OCI-M2 (cell line): ENCODE results near the gene LTB4R.
"Not testable (repeated sequence)": the region's sequence is repeated elsewhere in the genome, so short reads cannot be mapped to it uniquely, and the experiment has no call there.

ENCODE experiments used
- DNase-seq: peaks from one replicate; lab custom pipeline; 2025; ENCODE audit not compliant: unreplicated experiment; lab: John Stamatoyannopoulos, UW

Gene LTB4R

DNA sequence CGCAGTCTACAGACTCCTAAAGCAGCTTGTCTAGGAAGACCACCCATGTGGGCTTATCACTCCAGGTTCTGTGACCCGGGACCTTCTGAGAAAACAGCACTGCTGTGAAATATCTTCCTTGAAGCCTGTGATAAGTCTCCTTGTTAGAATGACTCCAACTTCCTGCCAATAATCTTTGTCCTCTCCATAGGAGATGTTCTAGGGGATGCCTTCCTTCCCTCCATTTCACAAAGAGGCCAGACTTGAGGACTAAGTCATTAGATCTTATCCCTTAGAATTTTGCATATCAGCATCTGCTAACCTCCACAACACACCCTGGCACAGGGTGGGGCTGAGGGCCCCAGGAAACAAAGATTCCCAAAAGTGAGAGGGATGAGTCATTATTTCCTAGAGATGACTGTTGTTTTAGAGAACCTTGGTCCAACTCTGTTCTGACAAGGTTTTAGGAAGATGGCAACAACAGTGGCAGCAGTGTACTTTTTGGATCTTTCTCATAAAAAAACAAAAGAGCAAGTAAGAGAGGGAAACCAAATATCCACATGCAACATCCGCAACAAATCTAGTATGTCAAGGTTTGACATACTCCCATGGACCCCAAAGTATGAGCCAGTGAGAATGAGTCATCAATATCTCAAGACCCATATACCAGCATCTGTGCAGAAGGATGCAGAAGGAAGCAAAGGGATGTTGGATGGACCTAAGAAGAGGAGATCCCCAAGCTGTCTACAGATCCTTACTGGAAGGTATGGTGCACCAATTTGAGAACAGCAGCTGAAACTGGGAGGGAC, 6.0 kb downstream of the LTB4R start:
- no peak for DNase-seq

DNA sequence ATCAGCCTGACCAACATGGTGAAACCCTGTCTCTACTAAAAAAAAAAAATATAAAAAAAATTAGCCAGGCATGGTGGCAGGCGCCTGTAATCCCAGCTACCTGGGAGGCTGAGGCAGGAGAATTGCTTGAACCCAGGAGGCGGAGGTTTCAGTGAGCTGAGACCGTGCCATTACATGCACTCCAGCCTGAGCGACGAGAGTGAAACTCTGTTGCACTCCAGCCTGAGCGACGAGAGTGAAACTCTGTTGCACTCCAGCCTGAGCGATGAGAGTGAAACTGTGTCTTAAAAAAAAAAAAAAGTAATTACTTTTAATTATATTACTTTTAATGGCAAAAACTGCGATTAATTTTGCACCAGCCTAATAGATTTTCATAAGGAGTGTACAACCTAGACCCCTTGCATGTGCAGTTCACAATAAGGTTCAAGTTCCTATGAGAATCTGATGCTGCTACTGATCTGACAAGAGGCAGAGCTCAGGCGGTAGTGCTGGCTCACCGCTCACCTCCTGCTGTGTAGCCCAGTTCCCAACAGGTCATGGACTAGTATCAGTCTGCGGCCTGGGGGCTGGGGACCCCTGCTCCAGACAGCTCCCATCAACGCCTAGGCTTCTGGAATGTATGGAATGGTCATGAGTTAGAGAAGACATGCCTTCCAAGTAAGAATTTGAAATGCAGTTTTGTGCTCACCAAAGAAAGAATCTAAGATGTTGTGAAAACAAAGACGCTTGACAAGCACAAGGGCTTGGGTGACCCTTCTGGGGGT, 10.1 kb downstream of the LTB4R start:
- no peak for DNase-seq

DNA sequence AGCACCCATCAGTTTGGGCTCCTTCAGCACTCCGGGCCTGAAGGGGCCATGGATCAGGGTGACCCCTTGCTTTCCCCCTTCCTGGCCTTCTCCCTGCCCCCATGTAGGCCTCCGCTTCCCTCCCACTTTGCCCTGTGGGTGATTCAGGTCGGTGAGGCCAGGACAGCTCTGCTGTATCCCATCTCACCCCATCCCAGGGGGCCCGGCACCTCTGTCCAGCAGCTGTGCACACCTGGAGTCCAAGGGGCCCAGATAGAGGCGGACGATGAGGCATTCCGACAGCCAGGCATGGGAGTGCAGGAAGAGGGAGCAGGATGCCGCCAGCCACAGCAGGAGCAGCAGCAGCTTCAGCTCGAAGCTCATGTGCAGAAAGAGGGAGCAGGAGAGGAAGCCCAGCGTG, 11.4 kb downstream of the LTB4R start:
- no peak for DNase-seq

DNA sequence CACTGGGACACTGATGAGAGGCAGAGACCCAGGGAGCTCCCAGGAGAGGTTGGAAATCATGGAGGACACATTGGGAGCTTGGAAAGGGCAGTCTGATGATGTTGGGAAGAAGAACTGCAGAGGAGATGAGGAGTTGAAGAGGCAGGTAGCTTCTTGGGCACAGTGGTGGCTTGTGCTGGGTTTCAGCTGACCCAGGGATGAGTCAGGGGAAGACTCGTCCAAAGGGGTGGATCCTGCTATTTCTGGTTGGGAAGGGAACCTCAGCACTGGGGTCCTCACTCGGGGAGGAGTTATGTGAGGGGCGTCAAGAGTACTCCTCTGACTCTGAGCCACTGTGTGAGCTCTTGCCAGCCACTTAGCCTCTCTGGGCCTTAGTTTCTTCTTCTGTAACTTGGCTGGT, 12.0 kb downstream of the LTB4R start:
- no peak for DNase-seq

DNA sequence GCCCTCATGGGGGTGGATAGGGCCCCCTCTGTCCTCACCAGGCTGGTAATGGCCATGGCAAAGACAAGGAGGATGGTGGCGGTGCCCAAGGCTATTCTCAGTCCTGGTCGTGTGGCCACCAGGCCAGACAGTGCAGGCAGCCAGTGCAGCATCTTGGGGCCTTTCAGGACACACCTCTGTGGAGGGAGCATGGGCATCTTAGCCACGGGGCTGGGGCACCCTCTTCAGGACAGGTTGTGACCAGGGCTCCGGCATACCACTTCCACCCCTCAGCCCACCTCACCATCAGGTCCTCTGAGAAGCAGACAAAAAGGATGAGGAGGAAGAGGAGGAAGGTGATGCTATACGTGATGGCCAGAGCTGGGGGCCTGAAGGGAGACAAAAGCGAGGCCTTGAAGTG, 12.7 kb downstream of the LTB4R start:
- no peak for DNase-seq

DNA sequence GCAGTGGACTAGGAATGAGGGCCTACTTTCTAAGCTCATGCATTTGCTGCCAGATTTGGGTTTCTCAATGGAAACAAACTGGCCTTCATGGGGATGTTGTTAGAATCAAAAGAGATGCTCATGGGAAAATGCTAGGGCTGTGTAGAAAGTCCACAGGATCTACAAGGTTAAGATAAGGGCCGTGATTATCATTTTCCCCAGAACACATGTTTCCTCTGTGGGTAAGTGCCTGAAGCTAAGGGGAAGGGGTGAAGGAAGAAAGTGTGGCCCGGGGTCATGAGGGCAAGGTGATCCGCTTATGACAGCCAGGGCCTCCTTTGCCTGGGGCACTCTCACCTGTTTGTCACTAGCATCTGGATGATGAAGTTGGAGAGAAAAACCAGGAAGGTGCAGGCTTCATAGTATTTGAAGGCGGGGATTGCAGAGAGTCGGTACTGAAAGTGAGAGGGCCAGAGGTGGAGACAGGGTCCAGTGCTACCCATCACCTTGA, 13.8 kb downstream of the LTB4R start:
- no peak for DNase-seq

DNA sequence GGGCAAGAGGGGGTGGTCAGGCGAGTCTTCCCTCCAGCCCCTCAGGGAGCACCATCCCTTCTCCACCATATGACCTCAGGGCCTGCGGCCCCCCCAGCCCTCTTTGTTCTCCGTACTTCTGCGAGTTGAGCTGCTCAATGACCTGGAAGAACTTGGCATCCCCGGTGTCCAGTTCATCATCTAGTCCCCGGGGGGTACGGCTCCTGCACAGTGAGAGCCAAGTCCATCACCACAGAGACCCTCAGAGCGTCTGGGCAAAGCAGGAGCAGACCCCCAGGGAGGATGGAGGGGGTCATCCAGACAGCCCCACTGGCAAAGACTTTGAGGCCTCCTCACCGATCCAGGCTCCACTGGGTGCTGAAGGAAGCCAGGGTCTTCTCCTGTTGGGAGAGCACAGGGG, 14.7 kb downstream of the LTB4R start:
- DNase-seq, result no peak

DNA sequence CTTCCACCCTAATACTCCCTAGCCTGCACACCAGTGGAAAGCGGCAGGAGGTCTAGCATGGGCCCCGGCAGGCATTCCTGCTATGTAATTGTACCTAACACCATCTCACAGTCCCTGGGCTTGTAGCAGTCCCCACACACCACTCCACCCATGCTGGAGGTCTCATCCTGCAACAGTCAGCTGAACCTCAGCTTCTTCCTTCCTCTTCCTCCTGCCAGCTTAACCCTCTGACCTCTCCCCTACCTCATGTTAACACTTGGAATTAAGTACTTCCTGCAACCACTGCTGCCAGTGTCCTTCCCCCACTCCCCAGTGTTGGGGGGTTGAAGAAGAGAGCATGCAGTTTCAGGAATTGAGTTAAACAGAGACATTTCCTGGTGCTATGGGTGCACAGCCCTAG, 16.0 kb downstream of the LTB4R start:
- no peak for DNase-seq

DNA sequence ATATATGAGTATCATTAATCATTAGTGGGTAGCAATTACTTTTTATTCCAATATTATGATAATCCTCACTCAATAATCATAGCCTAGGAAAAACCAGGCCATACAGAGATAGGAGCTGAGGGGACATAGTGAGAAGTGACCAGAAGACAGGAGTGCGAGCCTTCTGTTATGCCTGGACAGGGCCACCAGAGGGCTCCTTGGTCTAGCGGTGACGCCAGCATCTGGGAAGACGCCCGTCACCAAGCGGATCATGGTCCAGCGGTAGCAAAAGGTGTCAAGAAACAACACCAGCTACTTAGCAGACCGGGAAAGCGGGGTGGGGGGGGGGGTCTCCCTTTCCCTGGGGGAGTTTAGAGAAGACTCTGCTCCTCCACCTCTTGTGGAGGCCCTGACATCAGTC, 16.6 kb downstream of the LTB4R start:
- DNase-seq, result not testable (repeated sequence)

DNA sequence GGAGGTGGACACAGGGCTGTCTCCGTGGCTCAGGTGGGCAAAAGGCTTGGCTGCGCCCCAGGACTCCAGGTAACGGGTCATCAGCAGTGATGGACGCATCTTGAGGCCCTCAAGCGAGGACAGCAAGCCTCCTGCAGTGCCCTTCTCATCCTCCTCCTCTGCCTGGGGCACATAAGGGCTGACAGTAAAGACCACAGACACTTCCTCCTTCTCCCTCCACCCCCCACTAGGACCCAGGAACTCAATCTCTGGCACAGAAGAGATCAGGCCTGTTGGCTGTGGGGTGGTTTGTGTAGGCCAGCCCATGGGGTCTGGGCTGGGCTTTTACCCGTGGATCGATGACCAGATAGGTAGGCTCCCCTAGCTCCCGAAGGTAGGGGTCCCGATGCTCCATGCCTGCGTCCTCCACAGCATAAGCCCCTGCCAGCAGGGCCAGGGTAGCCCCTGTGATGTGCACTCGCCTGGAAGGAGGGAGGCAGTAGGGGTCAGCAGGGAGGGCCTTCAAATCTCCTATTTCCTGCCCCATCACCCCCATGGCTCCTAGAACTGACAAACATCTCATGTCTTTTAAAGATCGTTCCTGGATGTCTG, 17.9 kb downstream of the LTB4R start:
- DNase-seq, result no peak

DNA sequence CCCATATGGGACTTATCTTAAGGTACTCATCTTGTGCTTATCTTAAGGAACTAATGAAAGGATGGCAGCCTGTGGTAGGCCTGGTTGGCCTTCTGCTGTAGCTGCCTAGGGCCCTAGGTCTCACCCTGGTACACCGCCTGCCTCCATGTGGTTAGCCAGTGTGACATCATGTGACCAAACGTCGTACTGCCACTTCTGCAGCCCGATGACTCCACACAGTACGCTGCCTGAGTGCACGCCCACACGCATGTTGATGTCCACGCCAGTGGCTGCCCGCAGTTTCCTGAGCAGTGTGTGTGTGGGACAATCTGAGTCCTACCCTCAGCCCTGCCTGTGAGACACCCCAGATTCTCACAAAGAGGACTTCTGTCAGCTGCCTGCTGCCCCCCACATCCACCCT, 18.4 kb downstream of the LTB4R start:
- no peak for DNase-seq

DNA sequence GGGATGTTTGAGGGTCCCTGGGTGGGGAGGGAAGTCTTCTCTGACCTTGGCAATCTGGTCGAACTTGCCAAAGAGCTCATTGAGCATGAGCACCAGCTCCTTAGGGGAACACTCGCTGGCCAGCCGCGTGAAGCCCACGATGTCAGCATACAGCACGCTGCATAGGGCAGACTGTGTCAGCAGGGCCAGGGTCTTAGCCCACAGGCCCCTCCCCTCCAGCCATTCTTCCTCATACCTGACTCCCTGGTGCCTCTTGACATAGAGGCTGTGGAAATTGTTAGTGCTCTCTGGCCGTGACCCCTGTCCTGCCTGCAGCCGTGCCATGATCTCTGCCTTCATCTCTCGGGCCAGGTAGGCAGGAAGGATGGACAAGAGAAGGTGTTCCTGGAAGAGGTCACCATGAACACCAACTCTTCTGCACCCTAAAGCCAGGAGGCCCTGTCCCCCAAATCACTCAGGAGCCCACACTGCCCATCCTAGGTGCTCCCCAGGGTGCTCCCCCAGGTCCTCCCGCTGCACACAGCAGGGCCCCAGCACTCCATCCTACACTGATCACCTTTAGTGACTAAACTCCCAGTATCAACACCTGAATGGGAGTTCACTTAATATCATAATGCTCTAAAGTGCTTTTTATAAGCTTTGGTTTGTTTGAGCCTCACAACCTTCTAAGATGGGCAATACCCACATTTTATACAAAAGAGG, 19.8 kb downstream of the LTB4R start:
- DNase-seq, result no peak

DNA sequence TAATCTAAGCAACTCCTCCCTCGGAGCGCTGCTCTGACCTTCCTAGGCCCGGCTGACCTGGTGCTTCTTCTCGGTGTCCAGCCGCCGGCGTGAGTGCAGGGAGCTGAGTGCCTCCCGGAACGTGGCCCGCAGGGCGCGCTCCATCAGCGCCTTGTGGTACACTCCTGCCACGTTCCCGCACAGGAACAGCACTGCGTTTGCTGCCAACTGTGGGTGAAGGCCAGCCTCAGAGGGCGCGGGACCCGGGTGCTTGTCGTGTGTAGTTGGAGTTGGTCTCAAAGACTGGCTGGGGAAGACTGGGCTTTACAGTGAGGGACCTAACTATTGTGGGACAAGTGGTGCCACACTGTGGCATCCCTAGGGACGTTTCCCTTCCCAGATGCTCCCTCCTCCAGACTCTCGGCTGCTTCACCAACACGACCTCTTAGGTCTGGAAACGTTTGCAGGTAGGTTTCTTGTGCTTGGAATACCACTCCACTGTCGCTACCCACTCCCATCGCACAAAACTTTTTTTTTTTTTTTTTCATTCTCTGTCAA, 20.5 kb downstream of the LTB4R start:
- no peak for DNase-seq

DNA sequence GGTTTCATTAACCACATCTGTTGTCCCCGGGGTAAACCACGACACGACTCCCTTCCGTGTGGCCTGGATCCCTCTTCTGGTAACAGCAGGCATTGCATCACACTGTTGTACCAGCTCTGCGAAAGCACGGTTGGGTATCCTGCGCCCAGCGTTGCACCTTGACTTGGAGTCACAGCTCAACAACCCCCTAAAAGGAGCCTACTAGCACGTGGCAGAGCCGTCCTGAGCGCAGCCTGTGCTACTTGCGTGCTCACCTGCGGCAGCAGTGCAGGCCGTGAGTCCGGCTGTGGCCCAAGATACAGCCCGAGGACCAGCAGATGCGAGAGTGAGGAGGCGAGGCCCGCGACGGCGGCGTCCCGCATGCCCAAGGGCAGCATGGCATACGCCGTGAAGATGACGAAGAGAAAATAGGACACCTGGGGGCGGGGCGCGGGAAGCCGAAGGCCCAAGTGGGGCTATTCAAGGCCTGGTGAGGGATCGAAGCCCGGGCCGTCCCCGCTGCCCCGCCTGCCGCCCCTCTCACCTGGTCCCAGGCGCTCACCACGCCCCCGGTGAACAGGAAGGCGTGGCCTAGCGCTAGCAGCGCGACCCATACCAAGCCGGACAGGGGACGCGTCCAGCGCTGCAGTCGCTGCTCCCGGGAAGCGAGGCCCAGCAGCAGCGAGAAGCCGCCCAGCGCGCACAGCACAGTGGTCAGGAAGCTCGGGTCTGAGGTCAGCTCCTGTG, 21.1 kb downstream of the LTB4R start:
- peak; percentile 70 for DNase-seq

DNA sequence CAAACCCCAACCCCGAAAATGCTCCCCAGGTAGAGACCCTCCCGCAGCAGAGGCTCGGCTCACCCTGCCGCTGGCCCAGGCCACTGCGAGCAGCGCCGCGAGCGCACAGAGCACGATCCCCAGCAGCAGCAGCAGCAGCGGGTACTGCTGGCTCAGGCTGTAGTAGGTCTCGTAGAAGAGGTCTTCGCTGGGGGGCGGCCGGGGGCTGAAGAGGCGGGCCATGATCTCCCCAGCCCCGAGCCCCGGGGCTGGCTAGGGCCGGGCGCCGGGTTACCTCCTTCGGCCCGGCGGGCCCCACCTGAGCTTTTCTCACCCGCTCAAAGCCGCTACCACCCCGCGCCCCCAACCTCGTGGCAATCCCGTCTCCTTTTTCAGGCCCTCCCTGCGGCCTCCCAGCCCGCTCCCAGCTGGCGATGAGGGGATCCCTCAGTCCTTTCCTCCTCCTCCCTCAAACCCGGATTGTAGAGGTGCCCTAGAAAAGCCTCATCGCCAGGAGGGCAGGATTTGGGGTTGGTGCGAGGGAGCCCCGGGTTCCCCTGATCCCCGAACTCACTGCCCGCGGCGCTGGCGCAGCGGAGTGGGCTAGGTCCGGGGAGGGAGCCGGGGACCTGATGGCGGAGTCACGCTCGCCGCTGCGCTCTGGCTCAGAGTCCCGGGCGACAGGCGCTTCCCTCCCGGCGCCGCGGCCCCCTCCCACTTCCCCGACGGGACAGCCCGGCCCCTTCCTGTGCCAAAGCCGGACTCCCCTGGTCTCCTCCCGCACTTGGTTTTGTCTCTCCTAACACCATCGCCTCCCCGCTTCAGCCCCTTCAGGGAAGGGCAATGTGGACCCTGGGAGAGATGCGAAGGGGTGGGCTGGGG, 23.4 kb downstream of the LTB4R start, which contains the start of gene ADCY4:
Gene ADCY4, minus strand, starts transcription at position 641 of the 861 bp plus-strand sequence. Its CDS starts 419 bp downstream, at position 222.
- no peak for DNase-seq

DNA sequence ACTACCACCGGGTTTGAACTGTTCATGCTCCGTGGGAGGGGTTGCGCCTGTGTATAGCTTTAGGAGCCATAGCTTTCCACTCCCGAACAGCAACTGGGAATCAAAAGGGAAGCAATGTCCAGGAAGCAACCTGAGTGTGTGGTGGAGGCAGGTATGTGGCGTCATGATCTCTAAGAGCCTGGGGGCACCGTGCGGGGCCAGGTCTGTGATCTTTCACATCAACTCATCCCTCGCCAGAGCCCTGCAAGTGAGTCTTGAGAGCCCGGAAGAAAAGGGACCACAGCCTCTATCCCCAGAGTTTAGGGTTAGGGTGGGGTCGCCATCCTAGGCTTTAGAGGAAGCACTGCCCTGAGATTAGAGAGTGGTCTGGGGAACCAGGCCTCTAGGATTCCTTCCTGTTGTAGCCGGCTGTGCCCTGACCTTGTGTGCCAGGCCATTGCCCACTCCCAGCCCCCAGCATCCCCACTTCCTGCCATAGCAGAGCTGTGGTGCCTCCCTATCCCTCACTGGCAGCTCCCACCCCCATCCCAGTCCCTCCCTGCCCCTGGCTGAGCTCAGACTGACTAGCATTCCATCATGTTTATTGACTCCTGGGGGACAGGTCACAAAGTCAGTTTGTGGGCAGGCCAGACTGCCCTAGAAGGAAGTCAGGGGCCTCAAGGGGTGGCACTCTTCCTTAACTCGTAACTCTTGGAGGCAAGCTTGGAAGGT, 24.3 kb downstream of the LTB4R start:
- DNase-seq, result no peak

DNA sequence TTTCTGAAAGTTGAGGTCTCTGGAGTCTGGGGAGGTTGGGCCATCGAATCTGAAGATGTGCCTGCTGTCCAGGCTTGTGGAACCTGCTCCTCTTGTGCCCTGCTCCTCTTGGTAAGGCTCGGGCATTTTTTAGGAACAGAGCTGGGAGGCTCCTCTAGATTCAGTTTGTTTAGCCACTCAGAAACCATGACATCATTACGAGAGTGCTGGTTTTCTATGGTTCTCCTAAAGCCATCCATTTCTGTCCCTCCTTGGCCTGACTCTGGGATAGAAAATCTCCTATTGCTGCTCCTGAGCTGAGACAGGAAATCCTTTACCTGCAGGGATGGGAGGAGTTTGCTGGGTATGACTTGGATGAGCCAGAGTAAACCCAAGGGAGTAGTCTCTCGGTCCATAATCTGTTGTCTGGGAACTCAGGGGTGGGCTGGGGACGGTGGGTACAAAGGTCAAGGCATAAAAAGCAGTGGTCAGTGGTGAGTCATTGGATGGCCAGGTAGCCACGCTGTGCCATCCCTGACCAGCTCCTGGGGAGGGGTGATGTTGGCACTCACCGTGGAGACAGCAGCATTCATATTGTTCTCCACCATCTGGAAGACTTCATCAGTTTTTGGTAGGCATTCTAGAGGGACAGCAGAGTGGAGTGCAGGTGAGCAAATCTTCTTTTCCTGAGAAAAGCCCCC, 26.0 kb downstream of the LTB4R start:
- no peak for DNase-seq

DNA sequence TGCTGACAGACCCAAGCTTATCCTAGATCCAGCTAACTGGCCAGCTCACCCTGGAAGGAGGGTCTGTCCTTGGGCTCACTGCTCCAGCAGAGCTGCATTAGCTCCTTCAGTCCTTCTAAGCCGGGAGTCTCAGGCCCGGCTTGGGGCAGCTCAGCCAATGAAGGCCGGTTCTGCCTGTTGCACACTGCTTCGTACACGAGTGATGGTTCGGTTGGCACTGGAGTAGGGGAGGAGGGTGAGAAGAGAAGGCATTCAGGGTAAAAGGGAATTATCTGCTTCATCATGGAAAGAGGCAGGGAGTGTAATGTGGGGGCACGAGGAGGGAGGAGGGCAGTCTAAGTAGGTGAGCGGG, 26.5 kb downstream of the LTB4R start:
- no peak for DNase-seq
